ENCODE results near the gene MYO1E. TPM values are rescaled to one million over a fixed set of nuclear protein-coding genes. Genes with fewer than 3 reads are reported as not detected.

MYO1E gene
- polyA plus RNA-seq, 1 donor from 2014 or later: 0.38 TPM

DNA sequence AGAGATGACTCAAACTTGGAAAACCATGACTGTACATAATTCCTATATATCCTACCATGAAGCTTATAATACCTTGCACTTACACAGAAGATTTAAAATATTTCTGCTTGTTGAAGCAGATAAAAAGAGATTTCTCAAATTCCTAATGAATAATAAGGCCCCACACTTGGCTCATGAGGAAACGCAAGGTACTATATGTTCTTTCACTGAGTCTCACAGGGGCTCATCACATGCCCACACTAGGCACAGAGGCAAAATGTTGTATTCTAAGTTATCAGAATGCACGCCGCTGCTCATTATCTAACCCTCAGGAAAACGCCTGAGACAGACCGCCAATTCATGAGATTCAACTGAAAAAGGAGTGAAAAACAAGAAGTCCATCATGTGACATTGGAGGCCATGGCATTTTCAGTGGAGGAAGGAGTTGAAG lies 5.6 kb downstream of the MYO1E start:
- H3K36me3 ChIP-seq (ENCODE audit: insufficient read depth, low read length): no peaks in the 10 kb centered on the region
- no peaks in the 10 kb centered on the region for H3K79me2 ChIP-seq (replicated peaks; ENCODE audit: insufficient read depth, low read length)
- no peaks in the 10 kb centered on the region for H3K9me3 ChIP-seq (ENCODE audit: low read length)
- H4K20me1 ChIP-seq (ENCODE audit: insufficient read depth): no peaks in the 10 kb centered on the region
- no peak overlapping the region for H3K4me3 ChIP-seq (ENCODE audit: low read length)
- H3K27me3 ChIP-seq (ENCODE audit: insufficient read depth, low read depth, low read length): peaks cover 15% of the 10 kb centered on the region
- H2AFZ ChIP-seq (ENCODE audit: low read depth, low read length): no peak overlapping the region
- no peak overlapping the region for H3K27ac ChIP-seq (ENCODE audit: low read length)
- no peak overlapping the region for H3K4me2 ChIP-seq (ENCODE audit: low read length)
- H3K9ac ChIP-seq (ENCODE audit: low read length): no peak overlapping the region
- H3F3A ChIP-seq (ENCODE audit: insufficient read depth, low read length, poor library complexity, severe bottlenecking): no peaks in the 10 kb centered on the region
- TF ChIP-seq REST (IDR thresholded peaks at IDR 0.05; ENCODE audit: borderline replicate concordance) (no peak), CTCF (IDR thresholded peaks at IDR 0.05; ENCODE audit: poor library complexity, severe bottlenecking) (no peak), POLR2AphosphoS5 (IDR thresholded peaks at IDR 0.05) (no peak), EZH2 (IDR thresholded peaks at IDR 0.05; ENCODE audit: borderline replicate concordance, insufficient read depth, low read length, poor library complexity, severe bottlenecking) (no peak), EP300 (conservative IDR thresholded peaks at IDR 0.05; ENCODE audit: poor library complexity, severe bottlenecking) (no peak), TAF1 (IDR thresholded peaks at IDR 0.05; ENCODE audit: low read depth) (no peak)
- H3K9me2 ChIP-seq (ENCODE audit: insufficient read depth, low read length): no peaks in the 10 kb centered on the region

DNA sequence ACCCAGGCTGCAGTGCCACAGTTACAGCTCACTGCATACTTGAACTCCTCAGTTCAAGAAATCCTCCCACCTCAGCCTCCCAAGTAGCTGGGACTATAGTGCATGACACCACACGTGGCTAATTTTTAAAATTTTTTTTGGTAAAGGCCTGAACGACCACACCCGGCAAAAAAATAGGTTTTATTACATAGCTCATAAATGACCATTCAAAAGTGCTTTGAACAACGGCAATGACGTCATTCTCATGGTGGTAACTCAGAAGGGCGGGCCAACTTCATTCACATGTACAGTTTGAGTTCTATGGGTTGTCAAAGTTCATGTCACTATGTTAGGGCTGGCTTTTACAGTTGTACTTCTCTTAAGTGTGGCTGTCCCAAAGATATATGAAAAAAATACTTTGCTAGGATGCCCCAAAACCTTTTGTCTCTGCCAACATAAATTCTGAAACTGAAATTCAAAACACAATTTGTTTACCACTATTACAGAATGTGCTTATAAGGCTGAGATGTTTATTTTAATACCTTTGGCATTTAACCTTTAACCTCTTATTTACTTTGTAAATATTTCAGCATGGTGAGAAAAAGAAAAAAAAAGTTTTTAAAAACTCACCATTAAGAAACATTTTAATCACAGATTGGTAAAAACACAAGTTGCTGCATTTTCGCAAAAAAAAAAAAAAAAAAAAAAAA lies 6.2 kb downstream of the MYO1E start:
- H3K27ac ChIP-seq (ENCODE audit: low read length): no peak overlapping the region

More for the DNA sequence above, 6.2 kb downstream of the MYO1E start:
- Histone ChIP-seq H3K4me2 (ENCODE audit: low read length) (no peak overlapping the region), H3K9me2 (ENCODE audit: insufficient read depth, low read length) (no peaks in the 10 kb centered on the region), H3K79me2 (replicated peaks; ENCODE audit: insufficient read depth, low read length) (no peaks in the 10 kb centered on the region), H3K9me3 (ENCODE audit: low read length) (no peaks in the 10 kb centered on the region), H3F3A (ENCODE audit: insufficient read depth, low read length, poor library complexity, severe bottlenecking) (no peaks in the 10 kb centered on the region), H2AFZ (ENCODE audit: low read depth, low read length) (no peak overlapping the region), H3K27me3 (ENCODE audit: insufficient read depth, low read depth, low read length) (peaks cover 11% of the 10 kb centered on the region), H3K9ac (ENCODE audit: low read length) (no peak overlapping the region), H3K4me3 (ENCODE audit: low read length) (no peak overlapping the region), H4K20me1 (ENCODE audit: insufficient read depth) (no peaks in the 10 kb centered on the region), H3K36me3 (ENCODE audit: insufficient read depth, low read length) (no peaks in the 10 kb centered on the region)
- TF ChIP-seq TAF1 (IDR thresholded peaks at IDR 0.05; ENCODE audit: low read depth) (no peak), CTCF (IDR thresholded peaks at IDR 0.05; ENCODE audit: poor library complexity, severe bottlenecking) (no peak), REST (IDR thresholded peaks at IDR 0.05; ENCODE audit: borderline replicate concordance) (no peak), MXI1 (conservative IDR thresholded peaks at IDR 0.05; ENCODE audit: poor library complexity, severe bottlenecking) (no peak), EP300 (conservative IDR thresholded peaks at IDR 0.05; ENCODE audit: poor library complexity, severe bottlenecking) (no peak), RAD21 (conservative IDR thresholded peaks at IDR 0.05) (no peak), SMC3 (conservative IDR thresholded peaks at IDR 0.05; ENCODE audit: poor library complexity) (no peak), EZH2 (IDR thresholded peaks at IDR 0.05; ENCODE audit: borderline replicate concordance, insufficient read depth, low read length, poor library complexity, severe bottlenecking) (no peak)
